MCF 10A (cell line): Measurements from ENCODE around the gene OLFML3. TPM values are rescaled to one million over a fixed set of nuclear protein-coding genes. Genes with fewer than 3 reads are reported as not detected.
"Not testable (repeated sequence)": the region's sequence is repeated elsewhere in the genome, so short reads cannot be mapped to it uniquely, and the experiment has no call there.

Source experiments
- BruUV-seq: library from RNA; stranded (reverse); fragments of 400-500 nt; replicated peaks from 2 replicates; lab custom pipeline; 2021; lab: Mats Ljungman, UMichigan
- CTCF ChIA-PET: fragments of 300-600 bp; sonication (Branson Sonifier 250); formaldehyde crosslinking; extraction: SDS; loops from one replicate; lab custom pipeline; 2021; ENCODE audit warnings: antibody characterized with exemption, inconsistent platforms; lab: Yijun Ruan, JAX
- POLR2A ChIA-PET: fragments of 300-600, 350-650 bp; sonication (Branson Sonifier 250); formaldehyde crosslinking; extraction: SDS; loops from one replicate; lab custom pipeline; 2020; ENCODE audit warnings: antibody characterized with exemption, inconsistent platforms; lab: Yijun Ruan, JAX
- DNase-seq: peaks from one replicate; pipeline ENCODE4 v3.0.0-alpha.2; 2018; ENCODE audit not compliant: unreplicated experiment
- H3K27ac Mint-ChIP-seq: one replicate; pipeline ENCODE4 v1.8.0; 2022; ENCODE audit warnings: mild to moderate bottlenecking, low read depth, mixed read lengths; ENCODE audit not compliant: unreplicated experiment
- H3K27me3 Mint-ChIP-seq: one replicate; pipeline ENCODE4 v1.8.0; 2022; ENCODE audit warnings: mixed read lengths; ENCODE audit not compliant: insufficient read depth, unreplicated experiment
- H3K36me3 Mint-ChIP-seq: one replicate; pipeline ENCODE4 v1.8.0; 2022; ENCODE audit warnings: mild to moderate bottlenecking, moderate library complexity, mixed read lengths; ENCODE audit not compliant: insufficient read depth, unreplicated experiment
- H3K4me1 Mint-ChIP-seq: one replicate; pipeline ENCODE4 v1.8.0; 2022; ENCODE audit warnings: mixed read lengths; ENCODE audit not compliant: insufficient read depth, unreplicated experiment
- H3K4me3 Mint-ChIP-seq: one replicate; pipeline ENCODE4 v1.8.0; 2022; ENCODE audit warnings: mild to moderate bottlenecking, moderate library complexity, mixed read lengths; ENCODE audit not compliant: unreplicated experiment
- H3K9me3 Mint-ChIP-seq: one replicate; pipeline ENCODE4 v1.8.0; 2022; ENCODE audit warnings: mixed read lengths; ENCODE audit not compliant: unreplicated experiment
- intact Hi-C: fragments of 100-400 bp; cut with micrococcal nuclease; formaldehyde crosslinking; loops from 2 replicates; pipeline ENCODE4 v1.14.1; 2022
- total RNA-seq: library from RNA; stranded (reverse); gene quantifications from 2 replicates; pipeline ENCODE4 v1.2.3, GENCODE V29; 2022
- TF ChIP-seq, protein P1 (sequence below): fragments of 200-600 bp; IDR thresholded peaks from one replicate; pipeline ENCODE4 v1.8.0; 2022; ENCODE audit warnings: antibody characterized with exemption, mild to moderate bottlenecking; ENCODE audit not compliant: unreplicated experiment

OLFML3 gene
- total RNA-seq, 1 experiment from 2014 or later = 0.30 TPM

DNA sequence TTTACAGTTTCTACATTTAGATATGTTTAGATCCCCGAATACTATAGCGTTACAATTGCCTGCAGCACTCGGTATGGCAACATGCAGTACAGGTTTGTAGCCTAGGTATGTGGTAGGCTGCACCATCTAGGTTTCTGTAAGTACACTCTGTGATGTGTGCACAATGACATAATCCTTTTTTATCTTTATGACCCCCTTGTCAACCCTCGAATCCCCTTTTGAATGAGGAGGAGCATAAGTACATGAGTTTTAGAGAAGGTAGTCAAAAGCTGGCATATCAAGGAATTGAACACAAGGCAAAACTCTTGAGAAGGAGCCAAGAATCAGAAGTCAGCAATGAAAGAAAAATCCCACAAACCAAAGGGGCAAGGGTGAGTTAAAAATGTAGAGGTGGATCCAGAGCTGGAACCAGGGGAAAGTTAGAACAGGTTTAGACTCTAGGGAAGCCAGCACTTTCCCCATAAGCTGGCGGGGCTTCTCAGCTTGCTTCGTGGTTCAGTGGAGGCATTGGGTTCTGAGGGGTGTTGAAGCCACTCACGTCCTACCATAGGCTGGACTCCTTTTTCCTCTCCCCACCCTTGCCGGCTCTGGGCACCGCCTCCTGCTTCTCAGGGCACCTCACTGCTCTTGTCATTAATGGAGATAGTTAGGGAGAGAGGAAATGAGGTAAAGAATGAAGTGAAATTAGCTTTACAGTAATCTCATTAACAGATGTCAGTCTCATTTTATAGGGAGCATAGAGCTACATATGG lies 31.3 kb downstream of the OLFML3 start:
- no peaks in the 10 kb centered on the region for H3K27me3 Mint-ChIP-seq
- peaks cover 4% of the 10 kb centered on the region for H3K36me3 Mint-ChIP-seq
- peaks cover 12% of the 10 kb centered on the region for H3K4me1 Mint-ChIP-seq
- no peak overlapping the region for H3K4me3 Mint-ChIP-seq
- H3K9me3 Mint-ChIP-seq = no peaks in the 10 kb centered on the region
- TF ChIP-seq, protein P1, sequence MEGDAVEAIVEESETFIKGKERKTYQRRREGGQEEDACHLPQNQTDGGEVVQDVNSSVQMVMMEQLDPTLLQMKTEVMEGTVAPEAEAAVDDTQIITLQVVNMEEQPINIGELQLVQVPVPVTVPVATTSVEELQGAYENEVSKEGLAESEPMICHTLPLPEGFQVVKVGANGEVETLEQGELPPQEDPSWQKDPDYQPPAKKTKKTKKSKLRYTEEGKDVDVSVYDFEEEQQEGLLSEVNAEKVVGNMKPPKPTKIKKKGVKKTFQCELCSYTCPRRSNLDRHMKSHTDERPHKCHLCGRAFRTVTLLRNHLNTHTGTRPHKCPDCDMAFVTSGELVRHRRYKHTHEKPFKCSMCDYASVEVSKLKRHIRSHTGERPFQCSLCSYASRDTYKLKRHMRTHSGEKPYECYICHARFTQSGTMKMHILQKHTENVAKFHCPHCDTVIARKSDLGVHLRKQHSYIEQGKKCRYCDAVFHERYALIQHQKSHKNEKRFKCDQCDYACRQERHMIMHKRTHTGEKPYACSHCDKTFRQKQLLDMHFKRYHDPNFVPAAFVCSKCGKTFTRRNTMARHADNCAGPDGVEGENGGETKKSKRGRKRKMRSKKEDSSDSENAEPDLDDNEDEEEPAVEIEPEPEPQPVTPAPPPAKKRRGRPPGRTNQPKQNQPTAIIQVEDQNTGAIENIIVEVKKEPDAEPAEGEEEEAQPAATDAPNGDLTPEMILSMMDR = no peak
- no peak overlapping the region for H3K27ac Mint-ChIP-seq
- BruUV-seq = no TSS peak
- POLR2A ChIA-PET = interaction anchor here (0.7 kb wide), 1 partner anchor 99 kb away, joined by 3 read pairs; no protein-coding TSS in a partner anchor
- intact Hi-C loops = no loop called here
- DNase-seq = no peak
- CTCF ChIA-PET = interaction anchor here (0.7 to 1.3 kb wide), 4 partner anchors 32 to 420 kb away, joined by 3 to 5 read pairs (median 3); partner anchors contain the start of gene OLFML3

DNA sequence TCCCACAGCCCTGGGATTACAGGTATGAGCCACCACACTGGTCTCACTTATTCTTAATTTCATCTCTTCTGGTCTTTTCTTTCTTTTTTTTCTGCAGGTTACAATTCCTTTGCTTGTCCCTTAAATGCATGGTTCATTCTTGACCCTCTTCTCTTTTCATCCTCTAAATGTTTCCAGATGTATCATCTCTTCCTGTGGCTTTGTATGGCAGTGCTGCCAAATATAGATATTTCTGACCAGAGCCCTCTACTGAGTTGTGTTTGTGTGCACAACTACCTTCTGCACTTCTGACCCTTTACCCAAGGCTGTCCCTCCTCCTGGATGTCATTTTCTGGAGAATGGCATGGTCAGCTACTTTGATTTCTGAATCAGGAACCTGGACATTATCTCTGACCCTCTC lies 32.5 kb downstream of the OLFML3 start:
- Mint-ChIP-seq H3K36me3 (no peaks in the 10 kb centered on the region), H3K4me3 (no peak overlapping the region), H3K27ac (no peak overlapping the region), H3K4me1 (peaks cover 12% of the 10 kb centered on the region), H3K27me3 (no peaks in the 10 kb centered on the region), H3K9me3 (no peaks in the 10 kb centered on the region)
- CTCF ChIA-PET = no interaction called here
- TF ChIP-seq, protein P1 = no peak
- no peak for DNase-seq
- POLR2A ChIA-PET = no interaction called here
- intact Hi-C loops = no loop called here
- no TSS peak for BruUV-seq

DNA sequence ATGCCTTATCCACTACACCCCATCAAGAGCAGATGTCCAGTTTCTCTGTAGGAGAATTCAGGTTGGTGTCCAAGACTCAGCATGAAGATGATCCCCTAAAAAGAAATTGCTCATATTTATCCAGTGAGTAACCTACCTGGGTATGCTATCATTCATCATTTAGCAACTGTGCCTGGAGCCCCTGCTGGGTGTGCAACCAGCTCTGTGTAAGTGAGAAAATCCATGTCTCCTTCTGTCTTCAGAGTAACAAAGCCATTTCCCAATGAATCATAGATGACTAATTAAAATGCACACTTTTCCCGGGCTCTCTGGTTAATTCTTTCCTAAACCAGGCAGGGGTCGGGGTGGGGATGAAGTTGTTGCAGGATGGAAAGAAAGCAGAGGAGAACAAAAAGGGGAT lies 35.8 kb downstream of the OLFML3 start:
- peak; percentile 66 for DNase-seq
- Mint-ChIP-seq H3K4me3 (no peak overlapping the region), H3K4me1 (peaks cover 6% of the 10 kb centered on the region), H3K27ac (peak overlapping the region; percentile 2), H3K9me3 (no peaks in the 10 kb centered on the region), H3K27me3 (no peaks in the 10 kb centered on the region), H3K36me3 (no peaks in the 10 kb centered on the region)
- ChIA-PET POLR2A (no interaction called here), CTCF (interaction anchor here (0.8 kb wide), 1 partner anchor 233 kb away, joined by 3 read pairs; no protein-coding TSS in a partner anchor)
- intact Hi-C loops = no loop called here
- BruUV-seq = no TSS peak
- TF ChIP-seq, protein P1 = no peak

DNA sequence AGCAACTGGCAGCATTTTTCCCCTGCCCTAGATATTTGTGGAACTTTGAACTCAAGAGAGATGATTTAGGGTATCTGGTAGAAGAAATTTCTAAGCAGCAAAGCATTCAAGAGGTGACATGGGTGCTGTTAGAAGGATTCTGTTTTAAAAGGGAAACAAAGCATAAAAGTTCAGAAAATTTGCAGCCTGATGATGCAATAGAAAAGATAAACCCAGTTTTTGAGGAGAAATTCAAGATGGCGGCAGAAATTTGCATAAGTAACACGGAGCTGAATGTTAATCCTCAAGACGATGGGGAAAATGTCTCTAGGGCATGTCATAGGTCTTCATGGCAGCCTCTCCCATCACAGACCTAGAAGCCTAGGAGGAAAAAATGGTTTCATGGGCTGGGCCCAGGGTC lies 40.5 kb downstream of the OLFML3 start:
- not testable (repeated sequence) for H3K27ac Mint-ChIP-seq, H3K4me1 Mint-ChIP-seq

More for the DNA sequence above, 40.5 kb downstream of the OLFML3 start:
- H3K4me3 Mint-ChIP-seq, CTCF ChIA-PET, BruUV-seq, H3K27me3 Mint-ChIP-seq, H3K9me3 Mint-ChIP-seq, H3K36me3 Mint-ChIP-seq, POLR2A ChIA-PET, intact Hi-C loops, DNase-seq: not testable (repeated sequence)
